Karpas-422 (cell line): ENCODE data around the gene PTPN12. TPM values are rescaled to one million over a fixed set of nuclear protein-coding genes. Genes with fewer than 3 reads are reported as not detected.
"Not testable (repeated sequence)": the region's sequence is repeated elsewhere in the genome, so short reads cannot be mapped to it uniquely, and the experiment has no call there.

Source experiments
- DNase-seq: peaks from one replicate; pipeline ENCODE4 v3.0.0-alpha.2; 2015
- H2AFZ ChIP-seq: fragments of 200-600 bp; sonication (generic); 2 replicates; pipeline ENCODE4 v1.6.1; 2014; ENCODE audit warnings: antibody characterized with exemption, low read length, mixed read lengths
- H3K27ac ChIP-seq: fragments of 200-600 bp; sonication (generic); 2 replicates; pipeline ENCODE4 v1.5.1; 2014; ENCODE audit warnings: mild to moderate bottlenecking, low read length, moderate library complexity
- H3K27me3 ChIP-seq: fragments of 200-600 bp; sonication (generic); 2 replicates; pipeline ENCODE4 v1.6.1; 2014; ENCODE audit warnings: low read length, mixed read lengths
- H3K36me3 ChIP-seq: fragments of 200-600 bp; sonication (generic); 2 replicates; pipeline ENCODE4 v1.6.1; 2014; ENCODE audit warnings: low read length, mixed read lengths; ENCODE audit not compliant: insufficient read depth
- H3K4me1 ChIP-seq: fragments of 200-600 bp; sonication (generic); 2 replicates; pipeline ENCODE4 v1.6.1; 2014; ENCODE audit warnings: mild to moderate bottlenecking, low read length, mixed read lengths
- H3K4me2 ChIP-seq: fragments of 200-600 bp; sonication (generic); 2 replicates; pipeline ENCODE4 v1.6.1; 2014; ENCODE audit warnings: low read length, low read depth, mild to moderate bottlenecking; ENCODE audit not compliant: poor library complexity, severe bottlenecking
- H3K4me3 ChIP-seq: fragments of 200-600 bp; sonication (generic); 2 replicates; pipeline ENCODE4 v1.5.1; 2014; ENCODE audit warnings: mild to moderate bottlenecking, antibody characterized with exemption, low read length, mixed read lengths
- H3K79me2 ChIP-seq: fragments of 200-600 bp; sonication (generic); 2 replicates; pipeline ENCODE4 v1.6.1; 2014; ENCODE audit warnings: mild to moderate bottlenecking, low read length, mixed read lengths
- H3K9ac ChIP-seq: fragments of 200-600 bp; sonication (generic); 2 replicates; pipeline ENCODE4 v1.6.0; 2014; ENCODE audit warnings: low read length
- H3K9me2 ChIP-seq: fragments of 200-600 bp; sonication (generic), shearing (Covaris generic); replicated peaks from 2 replicates; pipeline ENCODE4 v1.6.0; 2014; ENCODE audit warnings: mild to moderate bottlenecking, low read length, moderate library complexity; ENCODE audit not compliant: insufficient read depth
- H3K9me3 ChIP-seq: fragments of 300-700, 200-600 bp; sonication (generic); 2 replicates; pipeline ENCODE4 v1.6.1; 2014; ENCODE audit warnings: low read length, mixed read lengths
- H4K20me1 ChIP-seq: fragments of 200-600 bp; sonication (generic); 2 replicates; pipeline ENCODE4 v1.6.1; 2014; ENCODE audit warnings: mild to moderate bottlenecking, antibody characterized with exemption, low read length, low read depth; ENCODE audit not compliant: insufficient read depth
- total RNA-seq: library from RNA; depleted of rRNA; stranded (reverse); fragments of >200 nt; shearing (Covaris generic); gene quantifications from 2 replicates; pipeline ENCODE4 v1.2.3, GENCODE V29; 2014; ENCODE audit warnings: low replicate concordance

Gene PTPN12
- total RNA-seq, 1 experiment from 2014 or later: 17.1 TPM

DNA sequence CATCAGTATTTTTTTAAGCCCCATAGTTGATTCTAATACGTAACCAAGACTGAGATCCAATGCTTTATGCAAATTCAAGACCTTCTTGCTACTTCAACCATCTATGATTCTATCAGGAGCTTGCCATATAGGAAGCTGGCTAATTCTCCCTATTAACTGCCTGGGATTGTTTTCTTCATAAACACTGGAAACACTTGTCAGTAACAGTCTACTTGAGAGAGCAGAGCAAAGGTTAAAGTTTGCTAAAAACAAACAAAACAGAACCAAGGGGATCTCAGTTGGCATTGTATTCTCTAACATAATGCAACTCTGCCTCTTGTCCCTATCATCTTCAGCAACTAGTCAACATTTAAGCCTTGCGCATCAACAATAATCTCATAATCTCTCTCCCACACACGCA is 21.0 kb upstream of the PTPN12 start:
- Histone ChIP-seq H3K27me3 (no peaks in the 10 kb centered on the region), H3K9me3 (no peaks in the 10 kb centered on the region), H3K9me2 (no peaks in the 10 kb centered on the region), H3K4me2 (no peak overlapping the region), H3K4me1 (no peaks in the 10 kb centered on the region), H4K20me1 (no peaks in the 10 kb centered on the region), H3K36me3 (no peaks in the 10 kb centered on the region), H2AFZ (no peak overlapping the region), H3K9ac (no peak overlapping the region), H3K27ac (no peak overlapping the region), H3K4me3 (no peak overlapping the region), H3K79me2 (no peaks in the 10 kb centered on the region)
- DNase-seq: no peak

DNA sequence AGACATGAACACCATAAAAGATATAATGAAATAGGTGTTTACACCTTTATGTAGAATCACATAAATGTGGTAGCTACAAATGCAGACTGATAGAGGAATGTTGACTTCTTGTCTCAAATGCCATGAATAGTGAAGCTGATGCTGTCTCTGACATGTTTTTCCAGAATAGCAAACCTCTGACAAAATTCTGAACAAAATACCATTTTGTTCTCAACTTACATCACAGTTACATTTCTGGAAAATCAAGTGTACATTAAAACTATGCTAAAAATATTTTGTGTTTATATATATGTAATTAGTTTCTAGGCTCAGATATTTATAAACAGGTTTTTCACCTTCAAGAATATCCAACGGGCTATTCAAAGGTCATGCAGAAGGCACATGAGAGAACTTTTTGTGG is 16.8 kb upstream of the PTPN12 start:
- DNase-seq: no peak
- no peaks in the 10 kb centered on the region for H3K36me3 ChIP-seq
- no peak overlapping the region for H2AFZ ChIP-seq
- no peak overlapping the region for H3K4me3 ChIP-seq
- H3K27ac ChIP-seq: no peak overlapping the region
- H3K27me3 ChIP-seq: no peaks in the 10 kb centered on the region
- H3K9me2 ChIP-seq: no peaks in the 10 kb centered on the region
- no peaks in the 10 kb centered on the region for H3K79me2 ChIP-seq
- H3K4me2 ChIP-seq: no peak overlapping the region
- H3K4me1 ChIP-seq: no peaks in the 10 kb centered on the region
- H3K9ac ChIP-seq: no peak overlapping the region
- H4K20me1 ChIP-seq: no peaks in the 10 kb centered on the region
- no peaks in the 10 kb centered on the region for H3K9me3 ChIP-seq

DNA sequence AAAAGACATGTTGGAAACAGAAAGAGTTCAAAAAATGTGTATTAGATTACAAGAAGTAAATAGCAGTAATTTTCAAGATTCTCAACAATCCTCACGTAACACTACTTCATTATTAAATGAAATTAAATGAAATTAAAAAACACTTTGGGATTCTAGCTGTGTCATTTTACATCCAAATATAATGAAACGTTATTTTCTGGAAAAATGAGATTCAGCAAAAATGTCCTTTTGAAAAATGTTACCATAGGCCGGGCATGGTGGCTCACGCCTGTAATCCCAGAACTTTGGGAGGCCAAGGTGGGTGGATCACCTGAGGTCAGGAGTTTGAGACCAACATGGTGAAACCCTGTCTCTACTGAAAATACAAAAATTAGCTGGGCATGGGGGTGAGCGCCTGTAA is 15.6 kb upstream of the PTPN12 start:
- not testable (repeated sequence) for H2AFZ ChIP-seq, H3K4me2 ChIP-seq, H3K9me2 ChIP-seq, H3K4me3 ChIP-seq, DNase-seq, H3K4me1 ChIP-seq, H3K27me3 ChIP-seq, H3K9me3 ChIP-seq, H3K27ac ChIP-seq, H3K9ac ChIP-seq, H4K20me1 ChIP-seq, H3K79me2 ChIP-seq, H3K36me3 ChIP-seq

DNA sequence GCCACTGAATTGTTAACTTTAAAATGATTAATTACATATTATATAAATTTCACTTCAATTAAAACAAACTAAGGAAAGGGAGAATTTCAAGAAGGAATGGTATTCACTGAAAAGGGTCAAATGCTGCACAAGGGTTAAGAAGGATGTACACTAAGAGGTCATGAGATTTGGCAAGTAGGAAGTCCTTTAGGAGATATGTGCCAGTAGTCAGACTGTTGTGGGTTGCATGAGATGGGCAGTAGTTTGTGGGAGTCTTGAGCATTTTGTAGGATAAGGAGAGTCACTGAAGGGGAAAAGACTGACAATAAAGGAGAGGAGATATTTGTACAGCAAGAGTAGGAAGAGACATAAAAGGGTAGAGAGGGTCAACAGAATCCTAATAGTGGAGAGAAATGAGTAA is 12.4 kb upstream of the PTPN12 start:
- Histone ChIP-seq H3K4me1 (peaks cover 8% of the 10 kb centered on the region), H3K9me3 (no peaks in the 10 kb centered on the region), H3K27me3 (no peaks in the 10 kb centered on the region), H3K4me2 (no peak overlapping the region), H4K20me1 (no peaks in the 10 kb centered on the region), H3K4me3 (no peak overlapping the region), H3K79me2 (no peaks in the 10 kb centered on the region), H3K9me2 (no peaks in the 10 kb centered on the region), H3K9ac (no peak overlapping the region), H2AFZ (no peak overlapping the region), H3K27ac (no peak overlapping the region), H3K36me3 (no peaks in the 10 kb centered on the region)
- peak; percentile 25 for DNase-seq

DNA sequence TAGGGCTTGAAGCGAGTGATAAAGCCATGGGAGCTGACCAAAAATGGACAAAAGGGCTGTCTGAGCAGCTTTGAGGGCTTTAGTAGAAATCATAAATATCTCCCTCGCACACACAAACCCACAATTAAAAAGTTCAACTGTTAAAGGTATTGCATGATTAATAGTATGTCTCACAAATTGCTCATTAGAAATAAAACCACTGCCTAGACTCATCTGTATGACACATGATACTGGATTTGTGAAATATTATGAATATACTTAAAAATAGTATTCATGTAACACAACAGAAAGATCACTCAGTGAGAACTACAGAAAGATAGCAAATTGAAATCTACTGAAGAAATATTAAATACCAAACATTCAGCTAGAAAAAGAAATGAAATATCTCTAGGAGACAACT is 11.9 kb upstream of the PTPN12 start:
- Histone ChIP-seq H3K27ac (no peak overlapping the region), H3K36me3 (no peaks in the 10 kb centered on the region), H3K9me2 (no peaks in the 10 kb centered on the region), H3K9me3 (no peaks in the 10 kb centered on the region), H3K4me2 (no peak overlapping the region), H3K4me1 (peaks cover 11% of the 10 kb centered on the region), H3K27me3 (no peaks in the 10 kb centered on the region), H3K79me2 (no peaks in the 10 kb centered on the region), H2AFZ (no peak overlapping the region), H3K9ac (no peak overlapping the region), H4K20me1 (no peaks in the 10 kb centered on the region), H3K4me3 (no peak overlapping the region)
- peak; percentile 15 for DNase-seq

DNA sequence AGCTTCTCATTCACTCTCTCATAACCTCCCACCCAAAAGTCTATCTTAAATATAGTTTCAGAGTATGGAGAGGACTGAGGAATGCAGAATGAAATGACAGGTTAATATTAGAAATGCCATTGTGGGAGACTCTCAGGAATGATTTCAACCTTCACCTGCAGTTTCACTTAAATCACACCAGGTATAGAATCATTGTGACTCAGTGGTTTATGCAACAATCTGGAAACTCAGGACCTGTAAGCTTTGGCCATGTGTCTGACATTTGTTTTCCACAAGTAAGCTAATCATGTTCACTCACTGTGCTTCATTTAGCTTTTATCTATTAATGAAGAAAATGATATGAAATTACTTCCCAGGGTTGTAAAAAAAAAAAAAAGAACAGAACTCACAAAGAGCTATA is 8.7 kb upstream of the PTPN12 start:
- DNase-seq: peak; percentile 33
- Histone ChIP-seq H4K20me1 (no peaks in the 10 kb centered on the region), H3K79me2 (no peaks in the 10 kb centered on the region), H3K9ac (no peak overlapping the region), H2AFZ (no peak overlapping the region), H3K4me2 (no peak overlapping the region), H3K4me1 (peaks cover 11% of the 10 kb centered on the region), H3K9me2 (no peaks in the 10 kb centered on the region), H3K27ac (no peak overlapping the region), H3K27me3 (no peaks in the 10 kb centered on the region), H3K9me3 (no peaks in the 10 kb centered on the region), H3K4me3 (no peak overlapping the region), H3K36me3 (no peaks in the 10 kb centered on the region)

DNA sequence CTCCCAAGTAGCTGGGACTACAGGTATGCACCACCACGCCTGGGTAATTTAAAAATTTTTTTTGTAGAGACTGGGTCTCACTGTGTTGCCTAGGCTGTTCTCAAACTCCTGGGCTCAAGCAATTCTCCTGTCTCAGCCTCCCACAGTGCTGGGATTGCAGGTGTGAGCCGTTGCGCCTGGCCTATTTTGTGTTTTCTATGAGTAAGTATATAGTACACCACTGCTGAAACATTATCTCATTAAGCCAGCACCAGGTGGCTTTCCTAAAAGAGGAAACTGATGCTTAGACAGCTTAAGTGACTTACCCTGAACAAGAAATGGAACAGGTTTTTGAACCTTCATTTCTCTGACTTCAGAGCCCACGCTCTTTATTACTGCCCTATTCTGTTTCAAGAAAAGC is 7.8 kb upstream of the PTPN12 start:
- no peaks in the 10 kb centered on the region for H3K36me3 ChIP-seq
- H3K4me1 ChIP-seq: peaks cover 11% of the 10 kb centered on the region
- H3K4me3 ChIP-seq: no peak overlapping the region
- H3K9me3 ChIP-seq: no peaks in the 10 kb centered on the region
- DNase-seq: peak; percentile 61
- H3K79me2 ChIP-seq: no peaks in the 10 kb centered on the region
- no peaks in the 10 kb centered on the region for H3K9me2 ChIP-seq
- H3K9ac ChIP-seq: no peak overlapping the region
- no peaks in the 10 kb centered on the region for H4K20me1 ChIP-seq
- H2AFZ ChIP-seq: no peak overlapping the region
- H3K4me2 ChIP-seq: no peak overlapping the region
- no peak overlapping the region for H3K27ac ChIP-seq
- H3K27me3 ChIP-seq: no peaks in the 10 kb centered on the region

DNA sequence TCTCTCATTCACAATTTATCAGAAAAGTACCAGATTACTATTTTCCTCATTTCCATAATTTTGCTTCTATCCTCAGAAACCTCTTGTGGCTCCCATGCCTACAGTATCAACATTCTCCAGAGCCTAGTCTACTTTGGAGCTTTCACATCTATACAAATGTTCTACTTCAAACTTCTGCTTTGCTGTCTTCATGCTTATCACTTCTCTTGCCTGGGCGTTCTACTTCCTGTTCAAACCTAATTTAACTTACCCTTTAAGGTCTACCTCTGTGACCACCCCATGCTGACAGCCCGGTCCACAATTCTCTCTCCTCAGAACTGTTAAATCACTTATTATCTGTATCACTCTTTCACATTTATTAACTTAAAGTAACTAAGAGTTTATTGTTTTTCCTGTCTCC is 6.1 kb upstream of the PTPN12 start:
- Histone ChIP-seq H3K79me2 (no peaks in the 10 kb centered on the region), H3K36me3 (no peaks in the 10 kb centered on the region), H3K4me2 (no peak overlapping the region), H3K9me3 (no peaks in the 10 kb centered on the region), H4K20me1 (no peaks in the 10 kb centered on the region), H3K27ac (no peak overlapping the region), H3K9ac (no peak overlapping the region), H3K4me1 (peaks cover 14% of the 10 kb centered on the region), H3K27me3 (no peaks in the 10 kb centered on the region), H2AFZ (no peak overlapping the region), H3K9me2 (no peaks in the 10 kb centered on the region), H3K4me3 (no peak overlapping the region)
- DNase-seq: peak; percentile 42

DNA sequence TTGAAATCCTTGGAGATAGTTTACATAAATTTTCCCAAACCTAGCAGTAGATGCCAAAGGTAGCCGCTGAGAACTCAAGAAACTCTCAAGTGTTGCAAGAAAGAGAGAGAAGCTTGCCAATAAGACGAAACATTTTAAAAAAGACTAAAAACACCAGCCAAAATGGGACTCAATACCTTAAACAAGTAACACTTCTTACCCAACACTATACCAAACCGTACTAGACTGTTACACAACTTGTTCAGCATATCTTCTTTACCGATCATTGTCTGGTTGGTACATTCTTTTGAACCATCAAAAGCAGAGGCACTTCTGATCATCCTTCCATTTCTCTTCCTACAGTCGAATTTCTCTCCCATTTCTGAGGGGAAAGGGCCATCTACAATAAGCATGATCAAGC is 4.8 kb upstream of the PTPN12 start:
- Histone ChIP-seq H3K9me3 (no peaks in the 10 kb centered on the region), H3K9me2 (no peaks in the 10 kb centered on the region), H4K20me1 (no peaks in the 10 kb centered on the region), H3K36me3 (no peaks in the 10 kb centered on the region), H3K4me2 (no peak overlapping the region), H3K27ac (no peak overlapping the region), H3K9ac (no peak overlapping the region), H2AFZ (no peak overlapping the region), H3K79me2 (no peaks in the 10 kb centered on the region), H3K4me1 (peaks cover 14% of the 10 kb centered on the region), H3K27me3 (no peaks in the 10 kb centered on the region), H3K4me3 (no peak overlapping the region)
- no peak for DNase-seq
